GM21381 (cell line): ENCODE results near the gene IL1RAP.
"Not testable (repeated sequence)": the region's sequence is repeated elsewhere in the genome, so short reads cannot be mapped to it uniquely, and the experiment has no call there.

Experiments
- ATAC-seq: cut with Tn5 transposase; IDR thresholded peaks from one replicate; pipeline ENCODE4 v1.9.1; 2021; ENCODE audit warnings: mild to moderate bottlenecking, moderate library complexity; ENCODE audit not compliant: unreplicated experiment

Gene IL1RAP, protein sequence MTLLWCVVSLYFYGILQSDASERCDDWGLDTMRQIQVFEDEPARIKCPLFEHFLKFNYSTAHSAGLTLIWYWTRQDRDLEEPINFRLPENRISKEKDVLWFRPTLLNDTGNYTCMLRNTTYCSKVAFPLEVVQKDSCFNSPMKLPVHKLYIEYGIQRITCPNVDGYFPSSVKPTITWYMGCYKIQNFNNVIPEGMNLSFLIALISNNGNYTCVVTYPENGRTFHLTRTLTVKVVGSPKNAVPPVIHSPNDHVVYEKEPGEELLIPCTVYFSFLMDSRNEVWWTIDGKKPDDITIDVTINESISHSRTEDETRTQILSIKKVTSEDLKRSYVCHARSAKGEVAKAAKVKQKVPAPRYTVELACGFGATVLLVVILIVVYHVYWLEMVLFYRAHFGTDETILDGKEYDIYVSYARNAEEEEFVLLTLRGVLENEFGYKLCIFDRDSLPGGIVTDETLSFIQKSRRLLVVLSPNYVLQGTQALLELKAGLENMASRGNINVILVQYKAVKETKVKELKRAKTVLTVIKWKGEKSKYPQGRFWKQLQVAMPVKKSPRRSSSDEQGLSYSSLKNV

DNA sequence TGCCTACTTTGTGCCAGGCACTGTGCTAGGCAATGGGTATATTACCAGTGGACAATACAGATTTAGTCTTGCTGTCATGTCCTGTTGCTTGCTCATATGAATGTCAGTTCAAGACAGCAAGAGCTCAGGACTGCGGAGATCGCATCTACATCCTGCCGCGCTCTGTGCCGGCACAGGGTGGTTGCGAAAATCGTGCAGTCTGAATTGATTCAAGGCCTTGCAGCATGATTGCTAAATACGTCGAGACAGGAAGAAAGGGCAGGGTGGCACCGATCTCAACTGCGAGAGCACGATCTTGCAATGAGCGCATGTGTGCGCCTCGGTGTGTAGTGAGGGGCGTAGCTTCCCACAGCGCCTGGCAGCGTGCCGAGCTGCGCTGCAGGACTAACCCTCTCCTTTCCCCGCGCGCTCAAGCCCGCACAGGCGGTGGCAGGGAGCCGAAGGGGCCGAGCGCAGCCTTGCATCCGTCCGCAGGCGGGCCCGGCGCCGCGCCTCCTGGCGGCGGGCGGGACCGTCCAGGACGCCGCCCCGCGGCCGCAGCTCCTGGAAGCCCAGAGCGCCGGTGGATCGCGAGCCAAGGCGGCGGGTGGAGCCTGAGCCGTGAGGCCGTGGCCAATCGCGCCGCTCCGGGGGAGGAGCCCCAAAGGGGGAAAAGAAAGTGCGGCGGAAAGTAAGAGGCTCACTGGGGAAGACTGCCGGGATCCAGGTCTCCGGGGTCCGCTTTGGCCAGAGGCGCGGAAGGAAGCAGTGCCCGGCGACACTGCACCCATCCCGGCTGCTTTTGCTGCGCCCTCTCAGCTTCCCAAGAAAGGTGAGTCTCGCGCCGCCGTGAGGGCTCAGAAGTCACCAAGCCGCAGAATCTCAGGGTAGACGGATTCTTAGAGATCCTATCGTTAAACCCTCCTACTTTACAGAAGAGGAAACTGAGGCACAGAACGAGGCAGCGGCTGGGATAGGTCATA, at the start of gene IL1RAP:
TSS of gene IL1RAP (plus strand) at position 677 of the 962 bp plus-strand sequence. CDS start 50,205 bp downstream, outside the sequence.
- peak; percentile 99 for ATAC-seq

DNA sequence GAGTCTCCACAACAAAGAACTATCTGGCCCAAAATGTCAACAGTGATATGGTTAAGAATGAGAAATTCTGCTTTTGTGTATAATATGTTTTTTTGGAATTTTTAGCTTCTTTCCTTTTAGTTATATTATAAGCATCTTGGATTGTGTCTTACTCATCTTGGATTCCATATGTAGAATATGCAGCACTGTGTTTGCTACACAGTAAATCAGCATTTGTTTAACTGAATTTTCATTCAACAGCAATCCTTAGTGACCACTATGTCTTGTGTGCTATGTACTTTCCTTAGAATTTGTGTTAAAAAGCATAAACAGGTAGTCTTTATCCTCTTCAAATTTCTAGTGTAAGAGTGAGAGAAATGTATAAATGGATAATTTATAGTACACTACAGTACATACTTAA, 46.0 kb upstream of the IL1RAP start:
- no peak for ATAC-seq

DNA sequence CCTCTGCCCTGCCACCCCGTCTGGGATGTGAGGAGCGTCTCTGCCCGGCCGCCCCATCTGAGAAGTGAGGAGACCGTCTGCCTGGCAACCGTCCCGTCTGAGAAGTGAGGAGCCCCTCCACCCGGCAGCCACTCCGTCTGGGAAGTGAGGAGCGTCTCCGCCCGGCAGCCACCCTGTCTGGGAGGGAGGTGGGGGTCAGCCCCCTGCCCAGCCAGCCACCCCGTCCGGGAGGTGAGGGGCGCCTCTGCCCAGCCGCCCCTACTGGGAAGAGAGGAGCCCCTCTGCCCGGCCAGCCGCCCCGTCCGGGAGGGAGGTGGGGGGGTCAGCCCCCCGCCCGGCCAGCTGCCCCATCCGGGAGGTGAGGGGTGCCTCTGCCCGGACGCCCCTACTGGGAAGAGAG, 40.6 kb upstream of the IL1RAP start:
- ATAC-seq = not testable (repeated sequence)

DNA sequence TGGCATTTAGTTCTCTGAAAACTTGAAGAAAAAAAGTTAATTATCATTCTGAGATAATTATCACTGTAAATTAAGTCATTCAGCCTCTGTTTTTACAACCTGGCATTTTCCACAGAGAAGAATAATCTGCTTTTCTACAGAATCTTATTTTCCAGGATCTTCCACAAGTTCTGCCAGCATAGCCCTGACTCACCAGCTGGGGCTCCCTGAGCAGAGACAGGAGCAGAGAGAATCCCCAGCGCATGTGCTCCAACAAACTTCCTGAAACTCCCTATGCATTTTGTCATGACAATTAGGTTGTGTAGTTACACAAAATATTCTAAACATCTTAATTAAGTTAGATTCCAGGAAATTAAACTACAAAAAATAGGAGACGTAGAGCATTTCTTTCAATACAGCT, 32.1 kb upstream of the IL1RAP start:
- ATAC-seq = no peak

DNA sequence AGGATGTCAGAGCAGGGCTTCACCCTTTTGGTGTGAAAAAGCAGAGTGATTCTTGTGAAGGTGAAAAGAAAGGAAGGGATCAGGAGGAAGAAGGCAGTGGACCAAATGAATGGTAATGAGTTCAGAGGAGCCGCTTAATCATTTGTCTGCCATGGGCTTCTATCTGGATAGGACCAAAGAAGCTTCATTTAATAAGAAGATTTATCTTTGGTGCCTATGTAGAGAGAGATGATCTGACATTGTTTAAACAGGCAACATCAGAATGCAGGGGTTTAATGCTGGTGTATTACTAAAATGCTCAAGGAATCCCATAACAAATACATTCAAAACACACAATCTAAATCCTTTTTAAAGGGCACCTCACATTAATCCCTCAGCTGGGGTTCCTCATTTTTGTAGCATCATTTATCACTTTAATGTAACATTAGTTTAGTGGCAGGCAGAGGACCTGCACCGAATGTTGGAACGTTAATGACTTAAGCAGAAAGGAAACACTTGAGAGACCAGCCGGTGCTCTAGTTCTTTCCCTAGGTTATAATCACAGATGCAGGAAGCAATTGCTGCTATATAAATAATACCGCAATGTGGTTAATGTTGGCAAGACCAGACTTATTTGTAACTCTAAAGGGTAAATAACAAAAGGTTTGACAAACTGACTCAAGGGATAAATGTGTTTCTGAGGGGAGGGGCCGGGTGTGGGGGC, 27.9 kb upstream of the IL1RAP start:
- no peak for ATAC-seq

DNA sequence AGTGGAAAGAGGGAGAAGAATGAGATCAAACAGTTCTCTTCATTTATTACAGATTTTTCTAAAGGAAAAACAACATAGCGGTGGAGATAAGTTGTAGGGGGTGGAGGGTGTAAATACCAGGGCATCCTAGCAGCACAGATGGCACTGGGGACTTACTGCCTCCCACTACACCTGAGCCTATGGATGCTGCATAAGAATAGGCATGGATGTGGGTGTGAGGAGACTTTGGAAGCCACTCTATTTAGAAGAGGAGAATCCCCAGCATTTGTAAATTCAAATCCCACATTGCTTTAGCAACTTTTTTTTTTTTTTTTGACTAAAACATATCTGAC, 27.4 kb upstream of the IL1RAP start:
- ATAC-seq = no peak

DNA sequence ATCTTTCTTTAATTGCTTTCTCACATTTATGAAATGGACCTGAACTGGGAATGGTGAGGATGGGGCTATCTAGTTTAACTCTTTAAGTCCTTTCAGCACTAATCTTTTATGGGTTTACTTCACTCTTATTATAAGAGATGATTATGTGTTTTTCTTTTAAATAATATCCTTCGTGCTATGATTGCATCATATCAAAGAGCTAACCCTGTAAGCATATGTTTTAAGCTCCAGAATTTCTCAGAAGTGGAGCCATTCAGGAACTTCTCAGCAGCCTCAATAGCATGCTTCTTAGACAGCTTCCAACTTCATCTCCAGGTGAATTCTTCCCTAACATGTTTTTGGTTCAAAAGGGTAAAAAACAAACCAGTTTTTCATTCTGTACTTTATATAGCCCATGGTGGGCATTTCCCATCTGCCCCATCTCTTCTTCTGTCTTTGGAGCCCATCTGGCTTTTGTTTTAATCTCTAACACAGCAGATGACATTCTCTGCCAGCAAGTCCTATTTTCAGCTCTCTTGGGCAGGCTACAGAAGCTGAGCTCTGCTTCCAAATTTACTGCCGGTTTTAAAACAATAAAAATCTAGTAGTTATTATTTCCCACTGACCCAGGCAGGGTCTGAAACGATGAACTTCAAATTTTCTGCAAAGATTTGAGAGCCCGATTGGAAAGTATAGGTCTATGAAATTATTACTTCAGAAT, 26.8 kb upstream of the IL1RAP start:
- no peak for ATAC-seq

DNA sequence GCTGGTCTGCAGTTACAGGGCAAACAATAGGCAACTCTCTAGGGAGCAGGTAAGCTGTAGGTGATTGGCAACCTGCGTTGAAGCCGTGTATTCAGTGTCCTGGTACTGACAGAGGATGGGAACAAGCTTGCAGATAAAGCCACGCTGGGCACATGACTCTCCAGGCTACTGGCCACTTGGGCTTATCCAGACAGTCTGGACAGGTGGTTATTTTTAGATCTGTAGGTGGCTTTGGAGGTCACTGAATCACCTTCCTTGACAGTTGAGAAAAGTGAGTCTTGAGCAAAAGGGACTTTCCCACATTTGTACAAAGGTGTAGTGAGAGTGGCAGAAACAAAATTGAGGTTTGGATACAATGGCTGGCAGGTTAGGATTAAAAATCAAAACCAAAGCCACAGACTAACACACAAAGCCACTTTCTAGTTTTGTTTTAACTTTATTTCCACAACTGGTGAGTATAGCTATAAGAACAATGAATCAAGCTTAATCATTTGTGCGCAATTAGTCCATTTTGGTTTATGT, 22.3 kb upstream of the IL1RAP start:
- ATAC-seq = no peak

DNA sequence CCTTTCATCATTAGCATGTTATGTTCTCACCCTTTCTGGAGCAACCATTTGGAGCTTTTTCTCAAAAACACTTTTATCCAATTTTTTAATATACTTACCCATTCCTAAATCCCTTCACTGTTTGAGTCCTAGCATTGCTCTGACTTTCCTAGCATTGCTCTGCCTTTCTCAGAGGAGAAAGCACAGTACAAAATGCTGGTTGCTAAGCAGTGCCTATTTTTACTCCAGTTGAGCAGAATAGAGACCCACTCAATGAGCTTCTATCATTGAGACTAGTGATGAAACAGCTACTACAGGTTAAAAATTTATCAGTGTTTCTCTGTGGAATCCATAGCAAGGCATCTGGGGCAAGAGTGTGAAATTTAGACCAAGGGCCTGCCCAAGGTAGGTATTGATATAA, 21.8 kb upstream of the IL1RAP start:
- no peak for ATAC-seq

DNA sequence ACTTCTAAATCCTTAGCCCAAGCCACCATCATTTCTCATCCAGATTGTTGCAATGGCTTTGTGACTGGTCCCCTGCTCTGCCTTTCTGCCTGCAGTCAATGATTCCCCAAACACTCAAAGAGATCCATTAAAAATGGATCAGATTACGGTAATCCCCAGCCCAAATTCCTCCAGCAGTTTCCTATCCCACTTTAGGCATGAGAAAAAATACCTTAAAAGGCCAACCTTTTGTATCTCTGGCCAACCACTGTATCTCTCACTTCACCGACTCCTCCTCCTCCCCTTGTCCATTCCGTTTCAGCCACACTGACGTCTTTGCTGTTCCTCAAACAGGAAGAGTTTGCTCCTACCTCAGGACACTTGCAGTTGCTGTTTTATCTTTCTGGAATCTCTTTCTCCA, 20.9 kb upstream of the IL1RAP start:
- no peak for ATAC-seq

DNA sequence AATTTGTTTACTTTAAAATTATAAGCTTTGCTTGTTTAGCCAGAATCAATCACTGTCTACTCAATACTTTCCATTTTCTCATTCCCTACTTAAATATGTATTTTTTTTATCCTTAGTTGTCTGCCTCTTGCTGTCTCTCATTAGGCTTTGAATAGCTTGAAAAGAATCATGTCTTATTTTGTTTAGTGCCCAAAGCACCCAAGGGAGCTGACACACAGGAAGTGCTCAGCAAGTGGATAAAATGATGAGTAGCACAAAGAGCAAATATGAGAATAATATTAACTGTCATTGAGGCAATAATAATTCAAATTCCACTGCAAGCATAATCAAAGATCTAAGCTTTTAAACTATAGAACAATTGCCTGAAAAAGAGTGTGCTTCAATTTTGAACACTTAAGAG, 19.0 kb upstream of the IL1RAP start:
- ATAC-seq = no peak

DNA sequence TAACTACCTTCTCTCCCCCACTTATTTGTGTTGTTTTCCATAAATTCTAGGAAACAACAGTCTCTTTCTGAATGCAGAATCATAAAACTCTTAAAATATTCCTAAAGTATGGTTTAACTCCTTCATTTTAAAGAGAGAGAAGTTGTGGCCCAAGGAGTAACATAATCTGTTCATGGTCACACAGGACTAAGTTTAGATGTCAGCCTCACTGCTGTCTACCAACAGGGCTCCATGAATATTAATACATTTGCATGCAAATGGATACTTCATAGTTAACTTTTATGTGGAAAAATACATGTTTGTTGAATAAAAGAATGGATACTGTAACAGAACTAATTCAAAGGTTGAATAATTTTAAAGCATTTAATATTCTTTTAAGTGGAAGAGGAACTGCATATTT, 18.5 kb upstream of the IL1RAP start:
- ATAC-seq = no peak

DNA sequence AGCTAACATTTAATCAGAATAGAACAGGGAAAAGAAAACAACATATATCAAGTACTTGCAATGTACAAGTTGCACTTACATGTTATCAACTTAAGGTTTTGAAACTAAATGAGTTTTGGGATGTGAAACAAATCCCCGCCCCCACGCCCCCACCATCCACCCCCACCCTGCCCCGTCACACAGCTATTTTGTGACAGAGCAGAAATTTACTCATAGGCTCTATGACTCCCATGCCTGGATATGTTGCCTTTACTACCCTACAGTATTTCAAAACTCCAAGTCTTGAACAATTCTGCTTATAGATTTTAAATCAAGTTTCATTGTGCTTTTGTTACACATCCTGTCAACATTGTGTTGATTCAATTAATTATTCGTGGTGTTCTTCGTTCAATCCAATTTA, 18.1 kb upstream of the IL1RAP start:
- no peak for ATAC-seq

DNA sequence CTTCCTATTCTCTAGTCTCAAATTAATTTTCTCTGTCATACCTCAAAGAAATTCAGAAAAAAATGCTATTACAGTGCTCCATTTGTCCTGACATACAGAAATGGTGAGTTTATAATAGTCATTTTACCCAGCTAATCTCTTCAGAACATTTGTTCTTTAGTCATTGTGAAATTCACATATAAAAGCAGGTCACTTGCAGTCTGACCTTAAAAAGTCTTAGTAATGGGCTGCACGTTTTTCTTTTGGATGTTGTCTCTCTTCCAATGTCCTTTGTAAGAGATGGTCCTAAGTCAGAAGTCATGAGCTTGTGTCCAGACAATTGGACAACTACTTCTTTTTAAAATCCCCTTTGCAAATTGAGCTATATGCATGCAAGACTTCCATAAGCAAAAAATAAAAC, 17.0 kb upstream of the IL1RAP start:
- ATAC-seq = no peak

DNA sequence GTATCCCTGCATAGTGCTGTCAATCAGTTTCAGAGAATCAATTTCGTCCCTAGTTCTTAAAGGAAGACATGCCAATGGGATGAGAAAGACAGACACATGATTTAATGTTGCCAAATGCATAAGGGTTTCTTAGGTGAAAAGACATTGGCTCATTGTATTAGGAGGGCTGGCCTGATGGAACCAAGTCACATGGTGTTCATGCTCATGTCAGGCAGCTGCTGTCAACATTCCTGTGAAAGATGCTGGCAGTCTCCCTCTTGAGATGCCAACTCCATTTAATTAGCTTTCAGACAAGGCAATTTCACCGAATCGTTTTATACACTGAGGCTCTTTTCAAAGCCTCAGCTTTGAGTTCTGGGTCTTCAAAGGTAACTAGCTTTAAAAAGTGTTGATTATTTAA, 16.1 kb upstream of the IL1RAP start:
- no peak for ATAC-seq

DNA sequence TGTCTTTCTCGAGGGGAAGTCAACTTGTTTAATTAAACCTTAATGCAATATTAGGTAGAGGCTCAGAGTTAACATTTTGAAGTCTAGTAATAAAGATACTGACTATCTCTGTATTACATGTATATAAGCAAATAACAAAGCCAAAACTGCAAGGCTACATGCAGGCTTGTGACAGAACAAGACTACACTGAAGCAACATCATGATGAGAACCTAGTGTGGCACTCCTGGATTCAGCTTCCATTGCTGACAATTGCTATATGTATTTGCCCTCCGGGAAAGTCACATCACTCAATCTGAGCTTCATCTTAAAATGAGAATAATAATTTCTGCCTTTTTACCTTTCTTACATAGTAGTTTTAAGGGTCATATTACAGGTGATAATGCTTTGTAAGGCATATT, 15.6 kb upstream of the IL1RAP start:
- no peak for ATAC-seq

DNA sequence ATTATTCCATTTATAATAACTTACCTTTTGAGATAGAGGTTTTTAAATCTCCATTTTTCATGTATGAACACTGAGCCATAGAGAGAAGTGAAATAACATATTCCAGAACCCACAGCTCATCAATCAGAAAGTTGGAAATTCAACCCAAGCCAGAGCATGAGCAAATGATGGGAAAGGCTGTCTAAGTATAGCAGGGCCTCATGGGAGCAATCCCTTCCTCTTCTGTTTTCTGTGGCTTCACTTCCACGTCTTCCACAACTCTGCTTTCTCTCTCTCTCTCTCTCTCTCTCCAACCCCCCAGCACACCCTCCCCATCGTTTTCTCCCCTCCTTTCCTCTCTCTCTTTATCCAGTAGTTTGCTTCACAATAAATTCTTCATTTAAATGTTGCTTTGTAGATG, 14.8 kb upstream of the IL1RAP start:
- no peak for ATAC-seq

DNA sequence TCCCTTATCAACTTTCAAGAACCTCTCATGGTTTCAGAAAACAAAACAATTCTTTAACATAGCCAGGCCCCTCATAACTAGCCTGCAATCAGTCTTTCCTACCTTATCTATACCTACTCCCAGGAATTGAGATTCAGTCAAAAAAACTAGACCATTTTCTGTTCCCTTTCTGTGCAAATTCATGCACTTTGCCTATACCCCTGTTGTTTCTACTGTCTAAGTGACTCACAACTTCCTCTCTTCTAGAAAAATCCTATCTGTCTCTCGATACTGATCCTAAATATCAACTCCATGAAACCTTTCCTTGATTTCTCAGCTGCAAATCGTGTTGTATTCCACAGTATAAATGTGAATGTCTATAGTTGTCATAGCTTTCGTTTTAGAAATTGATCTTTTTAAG, 10.9 kb upstream of the IL1RAP start:
- no peak for ATAC-seq

DNA sequence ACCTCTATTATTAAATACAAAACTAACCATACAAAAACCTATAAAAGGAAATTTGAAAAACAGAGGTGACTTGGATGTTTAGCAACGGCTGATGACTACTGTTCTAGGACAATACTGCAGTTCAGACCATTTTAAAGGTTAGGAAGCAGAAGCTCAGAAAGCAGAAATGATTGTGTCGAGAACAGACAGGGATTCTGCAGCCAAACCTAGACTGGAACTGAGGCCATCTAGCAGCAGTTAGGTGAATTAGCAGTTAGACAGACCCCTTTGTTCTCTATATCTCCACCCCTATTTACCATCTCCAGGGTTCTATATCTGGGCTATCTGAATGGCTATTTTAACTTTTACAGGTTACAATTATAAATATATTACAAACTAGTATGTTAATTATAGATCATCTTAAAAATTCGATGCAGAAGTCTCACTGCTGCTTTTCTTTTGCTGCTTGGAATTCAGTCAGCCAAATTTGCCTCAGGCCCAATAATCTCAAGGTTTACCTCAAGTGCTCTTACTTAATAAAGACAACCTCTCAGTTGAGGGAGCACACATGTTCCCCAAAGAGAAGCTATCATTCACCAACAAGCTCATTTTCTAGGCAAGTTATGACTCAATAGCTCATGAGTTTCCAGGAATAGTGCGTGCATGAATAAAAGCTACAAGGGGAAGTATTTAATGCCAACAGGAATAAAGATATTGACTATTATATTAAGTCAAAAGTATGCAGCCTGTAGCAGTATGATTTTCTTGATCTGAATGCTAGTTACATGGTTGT, 9.3 kb upstream of the IL1RAP start:
- no peak for ATAC-seq
